ENCODE measurements around the gene EYA2. TPM values are rescaled to one million over a fixed set of nuclear protein-coding genes. Genes with fewer than 3 reads are reported as not detected.

The EYA2 gene
- total RNA-seq, 1 donor, result 1.6 TPM

GRCh38 chr20:47020231-47020630 lies 125.6 kb downstream of the EYA2 start:
- peak; percentile 4 for DNase-seq (ENCODE audit: low read depth)
- H3K4me3 ChIP-seq (ENCODE audit: low read depth, low read length), result no peak overlapping the region
- no peak for TF ChIP-seq CTCF (IDR thresholded peaks at IDR 0.05; ENCODE audit: insufficient read depth, low read length)

GRCh38 chr20:47021850-47022249 lies 127.2 kb downstream of the EYA2 start:
- no peak overlapping the region for H3K4me3 ChIP-seq (ENCODE audit: low read depth, low read length)
- no peak for TF ChIP-seq CTCF (IDR thresholded peaks at IDR 0.05; ENCODE audit: insufficient read depth, low read length)
- DNase-seq (ENCODE audit: low read depth), result no peak

GRCh38 chr20:47024461-47024937 lies 129.9 kb downstream of the EYA2 start:
- peak; percentile 36 for DNase-seq (ENCODE audit: low read depth)
- H3K4me3 ChIP-seq (ENCODE audit: low read depth, low read length), result no peak overlapping the region
- no peak for TF ChIP-seq CTCF (IDR thresholded peaks at IDR 0.05; ENCODE audit: insufficient read depth, low read length)

GRCh38 chr20:47027042-47027441 lies 132.4 kb downstream of the EYA2 start:
- no peak overlapping the region for H3K4me3 ChIP-seq (ENCODE audit: low read depth, low read length)
- DNase-seq (ENCODE audit: low read depth), result peak; percentile 16
- TF ChIP-seq CTCF (IDR thresholded peaks at IDR 0.05; ENCODE audit: insufficient read depth, low read length), result no peak

- no peak for DNase-seq (ENCODE audit: low read depth)
- TF ChIP-seq CTCF (IDR thresholded peaks at IDR 0.05; ENCODE audit: insufficient read depth, low read length), result no peak
- H3K4me3 ChIP-seq (ENCODE audit: low read depth, low read length), result no peak overlapping the region
Observed at GRCh38 chr20:47027456-47027855, 132.8 kb downstream of the EYA2 start.

GRCh38 chr20:47028487-47028886 lies 133.8 kb downstream of the EYA2 start:
- no peak overlapping the region for H3K4me3 ChIP-seq (ENCODE audit: low read depth, low read length)
- no peak for TF ChIP-seq CTCF (IDR thresholded peaks at IDR 0.05; ENCODE audit: insufficient read depth, low read length)
- DNase-seq (ENCODE audit: low read depth), result no peak

- H3K4me3 ChIP-seq (ENCODE audit: low read depth, low read length), result no peak overlapping the region
- DNase-seq (ENCODE audit: low read depth), result no peak
- TF ChIP-seq CTCF (IDR thresholded peaks at IDR 0.05; ENCODE audit: insufficient read depth, low read length), result no peak
Observed at GRCh38 chr20:47029845-47030244, 135.2 kb downstream of the EYA2 start.

Measured in fibroblast of the aortic adventitia (primary cell).